PC-3 (cell line): ENCODE results near the gene STIL. TPM values are rescaled to one million over a fixed set of nuclear protein-coding genes. Genes with fewer than 3 reads are reported as not detected.
"Not testable (repeated sequence)": the region's sequence is repeated elsewhere in the genome, so short reads cannot be mapped to it uniquely, and the experiment has no call there.

Experiments used
- ATAC-seq: fragments of 200-7000 bp; cut with Tn5 transposase; 2 replicates; pipeline ENCODE4 v1.9.1; 2020; ENCODE audit warnings: mild to moderate bottlenecking, moderate library complexity
- BruUV-seq: library from RNA; stranded (reverse); fragments of 400-500 nt; replicated peaks from 2 replicates; lab custom pipeline; 2021; lab: Mats Ljungman, UMichigan
- CTCF ChIA-PET: fragments of 300-600 bp; sonication (Branson Sonifier 250); formaldehyde crosslinking; loops from one replicate; lab custom pipeline; 2022; ENCODE audit warnings: antibody characterized with exemption; lab: Charles Lee
- POLR2A ChIA-PET: fragments of 300-600 bp; sonication (Branson Sonifier 250); formaldehyde crosslinking; loops from one replicate; lab custom pipeline; 2022; ENCODE audit warnings: antibody characterized with exemption; ENCODE audit not compliant: unreplicated experiment; lab: Charles Lee
- DNase-seq: peaks from one replicate; pipeline ENCODE4 v3.0.0-alpha.2; 2015
- H2AFZ ChIP-seq: fragments of 300-600 bp; sonication (generic); 2 replicates; pipeline ENCODE4 v1.6.0; 2016; ENCODE audit warnings: antibody characterized with exemption, low read length
- H3F3A ChIP-seq: fragments of 300-600 bp; sonication (generic); one replicate; pipeline ENCODE4 v1.6.0; 2017; ENCODE audit warnings: antibody characterized with exemption, low read length, control low read depth, mild to moderate bottlenecking; ENCODE audit not compliant: unreplicated experiment
- H3K27ac ChIP-seq: fragments of 300-600 bp; sonication (generic); 2 replicates; pipeline ENCODE4 v1.5.1; 2016; ENCODE audit warnings: mild to moderate bottlenecking, low read length
- H3K27me3 ChIP-seq: fragments of 300-600 bp; sonication (generic); 2 replicates; pipeline ENCODE4 v1.6.1; 2016; ENCODE audit warnings: low read length, mixed read lengths
- H3K36me3 ChIP-seq: fragments of 300-600 bp; sonication (generic); 2 replicates; pipeline ENCODE4 v1.6.1; 2016; ENCODE audit warnings: low read depth, mixed run types, low read length, mixed read lengths
- H3K4me1 ChIP-seq: fragments of 300-600 bp; sonication (generic); 2 replicates; pipeline ENCODE4 v1.5.1; 2016; ENCODE audit warnings: low read length; ENCODE audit not compliant: insufficient read depth
- H3K4me2 ChIP-seq: fragments of 300-600 bp; sonication (generic); 2 replicates; pipeline ENCODE4 v1.6.0; 2016; ENCODE audit warnings: low read length
- H3K4me3 ChIP-seq: fragments of 300-600 bp; sonication (generic); 2 replicates; pipeline ENCODE4 v1.5.1; 2016; ENCODE audit warnings: mild to moderate bottlenecking, low read length, mixed read lengths
- H3K79me2 ChIP-seq: fragments of 300-600 bp; sonication (generic); 2 replicates; pipeline ENCODE4 v1.6.1; 2017; ENCODE audit warnings: low read length, mixed read lengths
- H3K9ac ChIP-seq: fragments of 300-600 bp; sonication (generic); 2 replicates; pipeline ENCODE4 v1.6.0; 2016; ENCODE audit warnings: mild to moderate bottlenecking, low read length
- H3K9me2 ChIP-seq: fragments of 300-600 bp; sonication (generic); replicated peaks from 2 replicates; pipeline ENCODE4 v1.6.1; 2016; ENCODE audit warnings: mixed run types, low read length, mixed read lengths
- H3K9me3 ChIP-seq: fragments of 300-600 bp; sonication (generic); 2 replicates; pipeline ENCODE4 v1.6.1; 2016; ENCODE audit warnings: low read length, mixed read lengths
- H4K20me1 ChIP-seq: fragments of 300-600 bp; sonication (generic); 2 replicates; pipeline ENCODE4 v1.6.1; 2016; ENCODE audit warnings: low read length, mixed read lengths
- CTCF ChIP-seq: fragments of 300-600 bp; sonication (generic); conservative IDR thresholded peaks from 2 replicates; pipeline ENCODE4 v1.5.1; 2017; ENCODE audit warnings: antibody characterized with exemption, low read depth, mild to moderate bottlenecking, low read length
- EZH2 ChIP-seq: fragments of 300-600 bp; sonication (generic); IDR thresholded peaks from one replicate; pipeline ENCODE4 v1.6.1; 2017; ENCODE audit warnings: antibody characterized with exemption, mild to moderate bottlenecking, low read length; ENCODE audit not compliant: unreplicated experiment
- EZH2phosphoT487 ChIP-seq: fragments of 300-600 bp; sonication (generic); IDR thresholded peaks from 2 replicates; pipeline ENCODE4 v1.6.1; 2018; ENCODE audit warnings: mild to moderate bottlenecking, antibody characterized with exemption, low read length, borderline replicate concordance
- intact Hi-C: fragments of 100-400 bp; cut with micrococcal nuclease; formaldehyde crosslinking; loops from 2 replicates; pipeline ENCODE4 v1.9.0; 2023
- total RNA-seq: library from RNA; depleted of rRNA; stranded (reverse); fragments of >200 nt; gene quantifications from 2 replicates; pipeline ENCODE4 v1.2.3, GENCODE V29; 2014

Gene STIL
- total RNA-seq, 1 experiment from 2014 or later: 32.0 TPM

DNA sequence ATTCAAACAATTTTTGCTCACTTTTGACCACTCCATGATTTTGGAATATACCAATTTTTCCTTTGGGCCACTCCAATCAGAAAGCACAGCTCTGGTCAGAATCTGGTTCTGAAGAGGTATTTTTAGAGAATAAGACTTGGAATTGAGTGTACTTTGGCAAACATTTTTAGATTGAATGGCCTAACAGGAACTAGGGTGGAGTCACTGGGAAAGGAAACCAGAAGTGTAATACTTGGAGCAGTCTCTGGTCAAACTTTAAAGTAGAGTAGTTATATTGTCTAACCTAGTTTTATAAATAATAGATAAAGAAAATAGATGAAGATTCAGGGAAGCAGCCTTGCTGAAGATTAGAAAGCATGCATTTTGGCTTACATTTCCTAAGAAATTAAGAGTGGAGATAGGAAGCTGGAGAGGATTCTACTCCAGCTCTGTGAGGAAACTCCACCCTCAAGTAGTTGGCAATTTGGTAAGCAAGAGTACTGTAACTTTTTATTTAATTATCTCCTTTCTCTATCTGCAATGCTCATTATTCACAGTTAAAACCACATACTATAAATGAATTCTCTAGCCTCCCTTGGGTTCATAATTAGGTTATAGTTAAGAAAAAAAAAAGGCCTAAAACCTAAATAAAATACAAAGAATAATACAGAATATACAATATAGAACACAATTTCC lies 15.8 kb downstream of the STIL start:
- BruUV-seq: no TSS peak
- Histone ChIP-seq H3K27ac (no peak overlapping the region), H3K9me2 (no peaks in the 10 kb centered on the region), H4K20me1 (no peaks in the 10 kb centered on the region), H3F3A (no peaks in the 10 kb centered on the region), H3K4me1 (no peaks in the 10 kb centered on the region), H3K9ac (no peak overlapping the region), H2AFZ (no peak overlapping the region), H3K4me3 (no peak overlapping the region), H3K27me3 (no peaks in the 10 kb centered on the region), H3K4me2 (no peak overlapping the region), H3K79me2 (no peaks in the 10 kb centered on the region), H3K9me3 (no peaks in the 10 kb centered on the region), H3K36me3 (peaks cover 51% of the 10 kb centered on the region)
- ChIA-PET CTCF (interaction anchor here (0.7 kb wide), 1 partner anchor 440 kb away, joined by 8 read pairs; no protein-coding TSS in a partner anchor), POLR2A (no interaction called here)
- intact Hi-C loops: no loop called here
- ATAC-seq (no peak), DNase-seq (no peak)
- TF ChIP-seq EZH2 (no peak), CTCF (no peak), EZH2phosphoT487 (no peak)

DNA sequence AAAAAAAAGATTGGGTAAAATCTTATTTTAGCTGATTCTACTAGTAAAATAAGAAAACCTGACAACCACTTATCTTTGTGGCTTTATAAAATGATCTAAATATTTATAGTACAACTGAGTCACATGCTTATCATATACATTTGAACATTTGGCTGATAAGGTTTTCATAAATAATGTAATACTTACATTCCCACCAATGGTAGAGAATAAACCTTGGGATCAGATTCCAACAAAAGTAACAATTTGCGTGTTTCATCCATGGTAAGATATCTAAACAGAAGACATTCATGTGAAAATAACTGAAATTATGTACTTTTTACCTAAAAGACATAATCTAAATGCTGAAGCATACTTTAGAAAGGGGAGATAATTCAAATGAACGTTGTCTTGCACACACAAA lies 18.4 kb downstream of the STIL start:
- intact Hi-C loops: no loop called here
- Histone ChIP-seq H3K9me2 (no peaks in the 10 kb centered on the region), H3K4me2 (no peak overlapping the region), H3F3A (no peaks in the 10 kb centered on the region), H4K20me1 (no peaks in the 10 kb centered on the region), H3K4me1 (no peaks in the 10 kb centered on the region), H3K27ac (no peak overlapping the region), H3K36me3 (peaks cover 40% of the 10 kb centered on the region), H3K4me3 (no peak overlapping the region), H3K27me3 (no peaks in the 10 kb centered on the region), H3K9ac (no peak overlapping the region), H3K79me2 (no peaks in the 10 kb centered on the region), H2AFZ (no peak overlapping the region), H3K9me3 (no peaks in the 10 kb centered on the region)
- DNase-seq (no peak), ATAC-seq (no peak)
- BruUV-seq: no TSS peak
- TF ChIP-seq EZH2phosphoT487 (no peak), CTCF (no peak)
- POLR2A ChIA-PET: no interaction called here
- CTCF ChIA-PET: no interaction called here

DNA sequence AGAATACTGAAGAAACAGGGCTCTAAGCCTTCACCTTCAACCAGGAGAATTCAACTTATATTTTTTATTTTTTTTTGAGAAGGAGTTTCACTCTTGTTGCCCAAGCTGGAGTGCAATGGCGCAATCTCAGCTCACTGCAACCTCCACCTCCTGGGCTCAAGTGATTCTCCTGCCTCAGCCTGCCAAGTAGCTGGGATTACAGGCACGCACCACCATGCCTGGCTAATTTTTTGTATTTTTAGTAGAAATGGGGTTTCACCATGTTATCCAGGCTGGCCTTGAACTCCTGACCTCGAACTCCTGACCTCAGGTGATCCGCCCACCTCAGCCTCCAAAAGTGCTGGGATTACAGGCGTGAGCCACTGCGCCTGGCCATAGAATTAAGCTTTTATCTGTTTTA lies 19.1 kb downstream of the STIL start:
- H3K4me3 ChIP-seq, intact Hi-C loops, DNase-seq, BruUV-seq, H4K20me1 ChIP-seq, H3K9me3 ChIP-seq, H3K4me2 ChIP-seq, H3K79me2 ChIP-seq, H3K27me3 ChIP-seq, H3K9ac ChIP-seq, H2AFZ ChIP-seq, H3F3A ChIP-seq, H3K4me1 ChIP-seq, CTCF ChIA-PET, H3K27ac ChIP-seq, ATAC-seq, POLR2A ChIA-PET, H3K9me2 ChIP-seq: not testable (repeated sequence)
- peaks cover 37% of the 10 kb centered on the region for H3K36me3 ChIP-seq

DNA sequence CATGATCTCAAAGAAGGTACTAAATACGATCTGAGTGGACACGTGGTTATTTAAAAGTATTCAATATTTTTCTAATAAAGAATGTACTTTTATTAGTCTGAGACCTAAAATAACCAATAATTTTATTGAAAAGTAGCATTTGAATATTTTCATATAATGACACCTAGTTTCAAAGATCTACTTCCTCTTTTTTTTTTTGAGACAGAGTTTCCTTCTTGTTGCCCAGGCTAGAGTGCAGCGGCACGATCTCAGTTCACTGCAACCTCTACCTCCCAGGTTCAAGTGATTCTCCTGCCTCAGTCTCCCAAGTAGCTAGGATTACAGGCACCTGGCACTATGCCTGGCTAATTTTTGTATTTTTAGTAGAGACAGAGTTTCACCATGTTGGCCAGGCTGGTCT lies 25.8 kb downstream of the STIL start:
- CTCF ChIA-PET, H2AFZ ChIP-seq, H3K4me2 ChIP-seq, H3K4me1 ChIP-seq, BruUV-seq, H4K20me1 ChIP-seq, H3K27ac ChIP-seq, ATAC-seq, H3F3A ChIP-seq, H3K4me3 ChIP-seq, H3K9me3 ChIP-seq, DNase-seq, H3K79me2 ChIP-seq, POLR2A ChIA-PET, intact Hi-C loops, H3K9me2 ChIP-seq, H3K27me3 ChIP-seq, H3K9ac ChIP-seq: not testable (repeated sequence)
- peaks cover 34% of the 10 kb centered on the region for H3K36me3 ChIP-seq
